CD8-positive, alpha-beta memory T cell (primary cell): ENCODE measurements around the gene GYS1. TPM values are rescaled to one million over a fixed set of nuclear protein-coding genes. Genes with fewer than 3 reads are reported as not detected.
"Not testable (repeated sequence)": the region's sequence is repeated elsewhere in the genome, so short reads cannot be mapped to it uniquely, and the experiment has no call there.

Experiments used
- CTCF ChIA-PET: fragments of 350-600 bp; sonication (Branson Sonifier 250); formaldehyde crosslinking; loops from one replicate; lab custom pipeline; 2021; ENCODE audit warnings: antibody characterized with exemption; lab: Charles Lee
- POLR2A ChIA-PET: fragments of 350-600 bp; sonication (Branson Sonifier 250); formaldehyde crosslinking; loops from one replicate; lab custom pipeline; 2021; ENCODE audit warnings: antibody characterized with exemption; lab: Charles Lee
- DNase-seq, 5 donors: peaks; one replicate each; pipeline versions ENCODE4 v3.0.0 to v3.0.0-alpha.2; 2020 to 2022; ENCODE audit warnings: mixed read lengths in 1 of 5
- H3K27ac ChIP-seq: one replicate; pipeline ENCODE4 v1.7.0; 2013; ENCODE audit warnings: low read depth, mild to moderate bottlenecking, low read length, moderate library complexity
- H3K27me3 ChIP-seq: 2 replicates; pipeline ENCODE4 v1.7.0; 2013; ENCODE audit warnings: low read length, mild to moderate bottlenecking; ENCODE audit not compliant: insufficient read depth, poor library complexity, severe bottlenecking
- H3K36me3 ChIP-seq: 2 replicates; pipeline ENCODE4 v1.7.0; 2013; ENCODE audit warnings: mild to moderate bottlenecking, low read length, moderate library complexity; ENCODE audit not compliant: insufficient read depth
- H3K4me1 ChIP-seq: 2 replicates; pipeline ENCODE4 v1.7.0; 2013; ENCODE audit warnings: mild to moderate bottlenecking, low read length, moderate library complexity; ENCODE audit not compliant: insufficient read depth
- H3K4me3 ChIP-seq: 2 replicates; pipeline ENCODE4 v1.7.0; 2013; ENCODE audit warnings: mild to moderate bottlenecking, low read length
- H3K9me3 ChIP-seq: 2 replicates; pipeline ENCODE4 v1.7.0; 2013; ENCODE audit warnings: mild to moderate bottlenecking, low read length
- H3K27ac Mint-ChIP-seq, 8 donors: one replicate each; pipeline ENCODE4 v1.8.0; 2020 to 2021; ENCODE audit warnings: mixed read lengths in 8 of 8, mild to moderate bottlenecking in 6 of 8, inconsistent platforms in 3 of 8, moderate library complexity in 3 of 8
- H3K27me3 Mint-ChIP-seq, 2 donors: one replicate each; pipeline ENCODE4 v1.8.0; 2020 to 2021; ENCODE audit warnings: mixed read lengths in 2 of 2, mild to moderate bottlenecking in 1 of 2, moderate library complexity in 1 of 2
- H3K36me3 Mint-ChIP-seq, 3 donors: one replicate each; pipeline ENCODE4 v1.8.0; 2020 to 2021; ENCODE audit warnings: mixed read lengths in 3 of 3, inconsistent platforms in 1 of 3, mild to moderate bottlenecking in 1 of 3
- H3K4me1 Mint-ChIP-seq, 3 donors: one replicate each; pipeline ENCODE4 v1.8.0; 2020 to 2021; ENCODE audit warnings: mixed read lengths in 3 of 3, inconsistent platforms in 1 of 3, mild to moderate bottlenecking in 1 of 3
- H3K4me3 Mint-ChIP-seq, 7 donors: one replicate each; pipeline ENCODE4 v1.8.0; 2020 to 2021; ENCODE audit warnings: mixed read lengths in 7 of 7, mild to moderate bottlenecking in 6 of 7, moderate library complexity in 4 of 7, inconsistent platforms in 2 of 7
- H3K9me3 Mint-ChIP-seq, 5 donors: one replicate each; pipeline ENCODE4 v1.8.0; 2020 to 2022; ENCODE audit warnings: mixed read lengths in 5 of 5, mild to moderate bottlenecking in 3 of 5, moderate library complexity in 2 of 5, inconsistent platforms in 1 of 5
- polyA plus RNA-seq: library from polyadenylated mRNA; unstranded; fragments of 300-500 nt; fragmentation: Illumina TruSeq; gene quantifications from one replicate; pipeline ENCODE4 v1.2.3, GENCODE V29; 2021
- total RNA-seq, 2 experiments: library from RNA; stranded (reverse); gene quantifications; one replicate each; pipeline ENCODE4 v1.2.3, GENCODE V29; 2021

Gene GYS1
- total and polyA plus RNA-seq, 3 experiments from 2014 or later: 31.5 to 38.9 (median 38.2) TPM

DNA sequence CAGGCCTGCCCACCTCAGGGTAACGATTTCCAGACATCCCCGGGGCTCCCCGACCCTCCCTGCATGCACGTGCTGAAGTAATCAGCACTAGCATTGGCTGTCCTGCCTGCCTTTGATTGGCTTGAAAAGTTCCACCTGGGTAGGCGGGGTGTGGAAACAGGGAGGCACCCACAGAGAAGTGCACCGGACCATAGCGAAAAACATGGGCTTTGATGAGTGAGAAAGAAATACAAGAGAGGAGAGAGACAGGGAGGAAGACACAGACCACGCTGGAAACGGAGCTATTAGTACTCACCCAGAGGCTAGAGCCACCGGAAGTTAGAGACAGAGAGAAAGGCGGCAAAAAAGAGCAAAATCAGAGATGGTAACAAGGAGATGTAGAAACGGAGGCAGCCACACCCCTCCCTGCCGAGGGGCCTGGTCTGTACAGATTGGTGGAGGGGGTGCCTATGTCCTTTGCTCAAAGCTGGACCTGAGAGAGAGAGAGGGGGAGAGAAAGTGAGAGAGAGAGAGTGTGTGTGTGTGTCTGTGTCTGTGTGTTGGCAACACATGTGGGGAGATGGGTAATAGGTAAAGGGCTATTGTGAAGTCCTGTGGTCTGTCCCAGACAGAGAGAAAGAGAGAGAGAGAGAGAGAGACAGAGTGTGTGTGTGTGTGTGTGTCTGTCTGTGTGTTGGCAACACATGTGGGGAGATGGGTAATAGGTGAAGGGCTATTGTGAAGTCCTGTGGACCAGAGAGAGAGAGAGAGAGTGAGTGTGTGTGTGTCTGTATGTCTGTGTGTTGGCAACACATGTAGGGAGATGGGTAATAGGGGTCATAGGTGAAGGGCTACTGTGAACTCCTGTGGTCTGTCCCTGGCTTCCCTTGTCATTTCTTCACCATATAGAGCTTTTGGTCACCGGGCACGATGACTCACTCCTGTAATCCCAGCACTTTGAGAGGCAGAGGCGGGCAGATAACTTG, 28.1 kb upstream of the GYS1 start:
- H3K27me3 Mint-ChIP-seq: peaks cover 0 to 3% of the 10 kb centered on the region in 2 donors
- peak overlapping the region in 5 of 7 donors; percentile 0 to 48 (median 23) for H3K4me3 Mint-ChIP-seq
- ChIA-PET POLR2A (no interaction called here), CTCF (no interaction called here)
- Histone ChIP-seq H3K27ac (no peak overlapping the region), H3K4me3 (no peak overlapping the region), H3K36me3 (no peaks in the 10 kb centered on the region), H3K9me3 (no peaks in the 10 kb centered on the region), H3K4me1 (peaks cover 6% of the 10 kb centered on the region), H3K27me3 (no peaks in the 10 kb centered on the region)
- H3K27ac Mint-ChIP-seq: peak overlapping the region in 6 of 8 donors; percentile 1 to 88 (median 14)
- H3K36me3 Mint-ChIP-seq: no peaks in the 10 kb centered on the region
- peaks cover 21 to 42% (median 23%) of the 10 kb centered on the region in 3 donors for H3K4me1 Mint-ChIP-seq
- H3K9me3 Mint-ChIP-seq: no peaks in the 10 kb centered on the region
- DNase-seq: no peak

- Mint-ChIP-seq H3K4me3 (peak overlapping the region in 5 of 7 donors; percentile 46 to 90 (median 57)), H3K4me1 (peaks cover 21 to 42% (median 23%) of the 10 kb centered on the region in 3 donors), H3K27me3 (peaks cover 0 to 3% of the 10 kb centered on the region in 2 donors), H3K36me3 (peaks cover 0 to 3% (median 0%) of the 10 kb centered on the region in 3 donors), H3K9me3 (no peaks in the 10 kb centered on the region), H3K27ac (peak overlapping the region in 2 of 8 donors; percentile 40 to 68)
- no peaks in the 10 kb centered on the region for H3K36me3 ChIP-seq
- no peak overlapping the region for H3K4me3 ChIP-seq
- ChIA-PET POLR2A (interaction anchor here (0.8 kb wide), 1 partner anchor 27 kb away, joined by 4 read pairs; the partner anchor contains the start of genes GYS1 and RUVBL2), CTCF (no interaction called here)
- no peak overlapping the region for H3K27ac ChIP-seq
- DNase-seq: no peak
- H3K4me1 ChIP-seq: peaks cover 6% of the 10 kb centered on the region
- H3K27me3 ChIP-seq: no peaks in the 10 kb centered on the region
- no peaks in the 10 kb centered on the region for H3K9me3 ChIP-seq
Observed at GRCh38 chr19:49020342-49020741, 27.2 kb upstream of the GYS1 start.

- H3K4me1 ChIP-seq: peaks cover 6% of the 10 kb centered on the region
- no peaks in the 10 kb centered on the region for H3K9me3 ChIP-seq
- Mint-ChIP-seq H3K4me3 (peak overlapping the region; percentile 77 to 94 (median 89)), H3K27me3 (no peaks in the 10 kb centered on the region), H3K36me3 (peaks cover 0 to 7% (median 0%) of the 10 kb centered on the region in 3 donors), H3K27ac (peak overlapping the region in 6 of 8 donors; percentile 40 to 93 (median 84)), H3K9me3 (no peaks in the 10 kb centered on the region), H3K4me1 (peaks cover 21 to 42% (median 23%) of the 10 kb centered on the region in 3 donors)
- DNase-seq: peak; percentile 47 to 74 (median 61)
- H3K36me3 ChIP-seq: no peaks in the 10 kb centered on the region
- peak overlapping the region; percentile 61 for H3K4me3 ChIP-seq
- no peaks in the 10 kb centered on the region for H3K27me3 ChIP-seq
- ChIA-PET CTCF (interaction anchor here (0.7 to 3.4 kb wide), 5 partner anchors 20 to 87 kb away, joined by 3 to 25 read pairs (median 10); partner anchors contain the start of genes GYS1 and RUVBL2), POLR2A (interaction anchor here (0.8 to 1.6 kb wide), 2 partner anchors 26 kb away, joined by 4 to 10 read pairs; partner anchors contain the start of genes GYS1 and RUVBL2)
- no peak overlapping the region for H3K27ac ChIP-seq
Observed at GRCh38 chr19:49019242-49019932, 26.3 kb upstream of the GYS1 start.

DNA sequence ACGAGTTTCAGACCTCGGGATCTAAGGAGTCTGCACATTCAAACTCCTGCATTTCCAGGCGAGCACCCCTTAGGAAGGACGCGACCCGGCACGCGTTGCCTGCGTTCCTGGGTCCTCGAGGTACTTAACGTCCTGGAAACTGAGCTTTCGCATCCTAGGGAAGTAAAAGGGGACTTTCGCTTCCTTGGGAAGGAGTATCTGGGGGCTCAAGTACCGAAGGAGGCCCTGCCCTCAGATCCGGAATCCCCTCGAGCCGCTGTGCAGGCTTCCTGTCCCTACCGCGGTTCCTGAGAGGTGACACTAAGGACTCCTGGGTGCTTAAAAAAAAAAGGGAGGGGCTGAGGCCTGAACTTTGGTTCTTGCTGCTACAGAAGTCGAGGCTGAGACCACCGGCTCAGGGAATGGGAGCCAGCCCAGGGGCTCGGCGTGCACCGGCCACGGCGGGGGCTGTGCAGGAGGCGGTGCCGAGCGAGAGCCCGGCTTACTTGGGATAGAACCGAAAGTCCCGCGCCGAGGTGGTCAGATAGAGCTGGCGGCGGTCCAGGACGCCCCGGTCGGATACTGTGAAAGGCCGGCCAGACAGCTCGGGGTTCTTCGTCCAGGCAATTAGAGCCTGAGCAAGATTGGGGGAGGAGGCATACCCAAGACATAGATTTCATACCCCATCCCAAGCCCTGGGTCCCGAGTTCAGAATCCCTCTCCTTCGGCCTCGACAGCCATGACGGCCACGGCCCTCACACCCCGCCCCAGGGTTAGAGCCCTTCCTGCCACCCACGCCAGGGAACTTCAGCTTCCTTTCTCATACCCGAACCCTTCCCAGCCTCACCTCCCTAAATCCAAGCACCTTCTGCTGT, 25.5 kb upstream of the GYS1 start:
- peak overlapping the region; percentile 61 for H3K4me3 ChIP-seq
- H3K27ac ChIP-seq, H3K9me3 ChIP-seq, H3K27me3 ChIP-seq, H3K36me3 ChIP-seq, H3K9me3 Mint-ChIP-seq, H3K4me1 ChIP-seq, H3K27me3 Mint-ChIP-seq: not testable (repeated sequence)
- peak in 3 of 5 donors; percentile 16 to 36 (median 29) for DNase-seq
- peaks cover 0 to 14% (median 0%) of the 10 kb centered on the region in 3 donors for H3K36me3 Mint-ChIP-seq
- POLR2A ChIA-PET: interaction anchor here (1.2 to 1.6 kb wide), 2 partner anchors 25 to 452 kb away, joined by 3 to 10 read pairs; partner anchors contain the start of genes GYS1 and RUVBL2
- CTCF ChIA-PET: interaction anchor here (0.7 to 3.4 kb wide), 8 partner anchors 10 to 88 kb away, joined by 3 to 25 read pairs (median 6); partner anchors contain the start of genes FTL, GYS1 and RUVBL2
- peak overlapping the region; percentile 77 to 94 (median 89) for H3K4me3 Mint-ChIP-seq
- peak overlapping the region in 6 of 8 donors; percentile 40 to 93 (median 84) for H3K27ac Mint-ChIP-seq
- H3K4me1 Mint-ChIP-seq: peaks cover 21 to 42% (median 23%) of the 10 kb centered on the region in 3 donors

DNA sequence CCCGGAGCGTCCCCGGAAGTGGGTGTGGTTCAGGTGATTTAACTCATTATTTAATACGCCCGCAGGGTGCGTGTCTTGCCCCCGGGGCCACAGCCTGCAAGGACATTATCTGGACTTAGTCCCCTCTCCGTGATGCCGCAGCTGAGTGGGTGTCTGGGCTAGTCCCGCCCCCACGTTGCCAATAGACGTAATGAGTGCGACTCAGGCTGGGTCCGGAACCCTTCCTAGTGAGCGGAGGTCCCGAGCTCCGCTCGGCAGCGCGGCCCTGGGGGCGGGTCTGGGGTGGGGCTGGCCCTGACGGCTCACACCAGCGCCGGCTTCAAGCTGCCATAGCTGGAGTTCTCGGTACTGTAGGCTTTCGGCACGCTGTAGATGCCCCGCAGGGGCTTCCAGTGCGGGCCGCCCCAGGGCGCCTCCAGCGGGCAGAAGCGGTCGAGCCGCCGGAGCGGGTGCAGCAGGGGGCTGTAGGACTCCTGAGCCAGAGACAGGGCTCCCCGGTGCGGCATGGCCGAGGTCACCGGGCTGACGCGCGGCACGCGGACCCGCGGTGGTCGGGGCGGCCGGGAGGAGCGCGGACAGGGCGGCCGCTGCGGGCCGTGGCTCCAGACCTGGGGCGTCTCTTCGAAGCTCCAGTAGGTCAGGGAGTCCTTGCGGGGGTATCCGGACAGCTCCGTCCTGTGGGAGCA, 24.7 kb upstream of the GYS1 start:
- H3K27me3 Mint-ChIP-seq: no peaks in the 10 kb centered on the region
- Histone ChIP-seq H3K27me3 (no peaks in the 10 kb centered on the region), H3K27ac (no peak overlapping the region), H3K4me1 (peaks cover 6% of the 10 kb centered on the region), H3K36me3 (no peaks in the 10 kb centered on the region), H3K9me3 (no peaks in the 10 kb centered on the region), H3K4me3 (peak overlapping the region; percentile 61)
- peaks cover 0 to 16% (median 0%) of the 10 kb centered on the region in 3 donors for H3K36me3 Mint-ChIP-seq
- H3K4me1 Mint-ChIP-seq: peaks cover 21 to 42% (median 23%) of the 10 kb centered on the region in 3 donors
- H3K9me3 Mint-ChIP-seq: no peaks in the 10 kb centered on the region
- ChIA-PET CTCF (interaction anchor here (0.8 to 3.4 kb wide), 7 partner anchors 9 to 52 kb away, joined by 3 to 25 read pairs (median 10); partner anchors contain the start of genes FTL, GYS1 and RUVBL2), POLR2A (interaction anchor here (0.5 to 1.6 kb wide), 4 partner anchors 24 to 749 kb away, joined by 3 to 10 read pairs (median 3); partner anchors contain the start of genes AP2A1, GYS1 and RUVBL2)
- H3K4me3 Mint-ChIP-seq: peak overlapping the region; percentile 77 to 94 (median 89)
- peak; percentile 54 to 80 (median 65) for DNase-seq
- peak overlapping the region in 7 of 8 donors; percentile 17 to 92 (median 68) for H3K27ac Mint-ChIP-seq

GRCh38 chr19:49017041-49017665, 24.0 kb upstream of the GYS1 start, which contains the start of gene LHB:
Gene LHB (minus strand): TSS chr19:49017091. CDS start chr19:49017081, 10 bp downstream.
- peak within 1 kb of the TSS; percentile 77 to 94 (median 89) for H3K4me3 Mint-ChIP-seq
- Histone ChIP-seq H3K27me3 (no peaks in the 10 kb centered on the region), H3K27ac (no peak within 1 kb of the TSS), H3K9me3 (no peaks in the 10 kb centered on the region), H3K36me3 (no peaks in the 10 kb centered on the region), H3K4me3 (peak within 1 kb of the TSS; percentile 61), H3K4me1 (peaks cover 6% of the 10 kb centered on the region)
- H3K27ac Mint-ChIP-seq: peak within 1 kb of the TSS; percentile 17 to 92 (median 66)
- CTCF ChIA-PET: interaction anchor here (0.8 to 3.4 kb wide), 6 partner anchors 8 to 51 kb away, joined by 3 to 25 read pairs (median 6); partner anchors contain the start of genes FTL, GYS1 and RUVBL2
- POLR2A ChIA-PET: interaction anchor here (0.5 to 1.2 kb wide), 3 partner anchors 25 to 750 kb away, joined by 3 read pairs; partner anchors contain the start of gene AP2A1
- no peak for DNase-seq
- no peaks in the 10 kb centered on the region for H3K9me3 Mint-ChIP-seq
- H3K36me3 Mint-ChIP-seq: peaks cover 0 to 20% (median 0%) of the 10 kb centered on the region in 3 donors
- H3K4me1 Mint-ChIP-seq: peaks cover 21 to 42% (median 23%) of the 10 kb centered on the region in 3 donors
- H3K27me3 Mint-ChIP-seq: no peaks in the 10 kb centered on the region
